GM19452 (cell line): ENCODE results near the gene NCOA1.
"Not testable (repeated sequence)": the region's sequence is repeated elsewhere in the genome, so short reads cannot be mapped to it uniquely, and the experiment has no call there.

ENCODE experiments used
- ATAC-seq: cut with Tn5 transposase; IDR thresholded peaks from one replicate; pipeline ENCODE4 v1.9.1; 2021; ENCODE audit not compliant: unreplicated experiment

Gene NCOA1

DNA sequence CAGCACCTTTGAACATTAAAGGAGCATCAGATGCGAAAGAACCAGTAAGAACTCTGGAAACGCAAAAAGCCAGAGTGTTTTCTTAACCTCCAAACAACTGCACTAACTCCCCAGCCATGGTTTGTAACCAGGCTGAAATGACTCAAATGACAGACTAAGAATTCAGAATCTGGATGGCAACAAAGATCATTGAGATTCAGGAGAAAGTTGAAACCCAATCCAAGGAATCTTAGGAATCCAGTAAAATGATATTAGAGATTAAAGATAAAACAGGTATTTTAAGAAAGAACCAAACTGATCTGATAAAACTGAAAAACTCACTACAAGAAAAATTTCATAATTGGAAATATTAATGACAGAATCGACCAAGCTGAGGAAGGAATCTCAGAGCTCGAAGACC is 185.4 kb downstream of the NCOA1 start:
- no peak for ATAC-seq

- ATAC-seq, result not testable (repeated sequence)
Measured at GRCh38 chr2:24678066-24678465, 187.0 kb downstream of the NCOA1 start.

GRCh38 chr2:24680196-24680595 is 189.1 kb downstream of the NCOA1 start:
- no peak for ATAC-seq

GRCh38 chr2:24682304-24682703 is 191.2 kb downstream of the NCOA1 start:
- ATAC-seq, result no peak

- ATAC-seq, result no peak
Measured at GRCh38 chr2:24683408-24683807, 192.4 kb downstream of the NCOA1 start.

- ATAC-seq, result no peak
Measured at GRCh38 chr2:24690524-24690923, 199.5 kb downstream of the NCOA1 start.

DNA sequence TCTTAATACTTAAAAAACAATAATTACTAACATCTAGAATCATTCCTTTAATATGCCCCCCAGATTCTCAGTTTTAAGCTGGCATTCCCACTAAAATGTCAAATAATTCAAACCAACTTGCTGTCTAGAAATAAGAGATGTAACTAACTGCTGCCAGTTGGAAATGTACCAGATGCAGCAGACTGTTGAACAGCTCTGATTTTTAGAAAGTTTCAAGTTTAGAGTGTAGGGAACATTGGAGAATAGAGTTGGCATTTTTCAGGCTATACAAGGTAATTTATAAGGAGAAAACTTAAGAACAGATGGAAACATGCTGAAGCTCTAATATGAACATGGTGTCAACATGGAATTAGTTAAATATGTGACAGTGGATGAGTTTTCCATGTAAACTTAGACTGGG is 200.8 kb downstream of the NCOA1 start:
- ATAC-seq, result no peak

- ATAC-seq, result no peak
Measured at GRCh38 chr2:24697792-24698191, 206.7 kb downstream of the NCOA1 start.

DNA sequence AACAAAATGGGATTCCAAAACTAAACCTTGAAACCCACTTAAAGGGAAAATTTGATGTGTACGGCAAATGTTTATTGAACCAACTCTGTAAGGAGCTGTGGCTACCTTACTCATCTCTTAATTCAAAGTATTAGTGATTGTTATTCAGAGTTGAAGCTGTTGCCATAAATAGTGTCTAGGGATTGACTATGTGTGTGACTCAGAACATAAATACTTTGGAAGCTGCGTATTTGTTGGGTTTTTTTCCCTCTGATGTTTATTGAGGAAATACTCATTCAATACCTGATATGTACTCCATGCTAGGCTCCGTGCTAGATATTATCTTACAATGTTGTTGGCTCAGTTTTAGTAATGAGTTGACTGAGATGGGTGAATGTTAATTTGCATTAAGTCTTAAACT is 211.7 kb downstream of the NCOA1 start:
- no peak for ATAC-seq

GRCh38 chr2:24704692-24705091 is 213.6 kb downstream of the NCOA1 start:
- no peak for ATAC-seq

DNA sequence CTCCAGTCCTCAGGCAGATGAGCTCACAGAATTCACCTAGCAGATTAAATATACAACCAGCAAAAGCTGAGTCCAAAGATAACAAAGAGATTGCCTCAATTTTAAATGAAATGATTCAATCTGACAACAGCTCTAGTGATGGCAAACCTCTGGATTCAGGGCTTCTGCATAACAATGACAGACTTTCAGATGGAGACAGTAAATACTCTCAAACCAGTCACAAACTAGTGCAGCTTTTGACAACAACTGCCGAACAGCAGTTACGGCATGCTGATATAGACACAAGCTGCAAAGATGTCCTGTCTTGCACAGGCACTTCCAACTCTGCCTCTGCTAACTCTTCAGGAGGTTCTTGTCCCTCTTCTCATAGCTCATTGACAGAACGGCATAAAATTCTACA is 216.1 kb downstream of the NCOA1 start:
- no peak for ATAC-seq

DNA sequence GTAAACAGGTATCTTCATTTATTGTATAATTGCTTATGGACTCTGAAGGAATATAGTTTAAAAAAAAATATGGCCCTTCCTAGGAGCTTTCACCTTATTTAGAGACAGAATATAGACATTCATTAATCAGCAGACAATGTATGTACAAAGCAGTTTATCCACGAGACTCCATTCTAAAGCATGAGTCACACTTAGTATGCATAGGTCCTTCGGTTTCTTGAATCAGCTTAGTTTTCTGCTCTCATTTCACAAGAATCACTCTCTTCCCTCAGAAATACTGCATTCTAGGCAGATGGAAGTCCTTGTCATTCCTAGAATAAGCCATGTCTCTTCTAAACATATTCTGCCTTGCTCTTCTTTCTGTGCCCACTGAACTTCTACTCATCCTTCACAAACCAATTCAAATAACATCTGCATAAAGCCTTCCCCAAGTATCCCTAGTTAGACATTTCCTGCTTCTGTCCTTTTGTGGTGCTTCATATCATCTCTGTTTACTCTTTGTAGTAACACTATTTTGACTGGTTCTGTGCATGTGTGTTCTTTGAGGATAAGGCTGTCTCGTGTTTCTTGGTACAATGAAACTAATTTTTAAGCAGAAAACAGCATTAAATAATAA is 217.6 kb downstream of the NCOA1 start:
- ATAC-seq, result no peak

GRCh38 chr2:24710806-24711205 is 219.8 kb downstream of the NCOA1 start:
- ATAC-seq, result no peak

GRCh38 chr2:24711865-24712264 is 220.8 kb downstream of the NCOA1 start:
- ATAC-seq, result no peak

DNA sequence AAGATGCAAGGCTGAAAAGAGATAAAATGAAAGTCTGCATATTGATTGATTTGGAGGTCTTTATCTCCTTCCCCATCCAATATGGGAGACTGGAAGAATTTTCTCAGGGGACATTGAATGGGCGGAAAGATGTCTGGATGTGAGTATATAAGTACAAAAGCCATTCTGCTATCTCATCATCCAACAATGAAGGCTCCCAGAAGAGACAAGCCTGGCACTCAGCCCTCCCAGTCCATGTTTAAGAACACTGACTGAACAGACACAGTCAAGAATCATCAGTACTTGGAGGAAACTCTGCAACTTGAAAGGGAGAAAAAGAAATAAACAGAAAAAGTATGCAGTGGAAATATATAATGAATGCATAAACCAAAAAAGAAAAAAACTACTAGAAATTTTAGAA is 221.2 kb downstream of the NCOA1 start:
- no peak for ATAC-seq

DNA sequence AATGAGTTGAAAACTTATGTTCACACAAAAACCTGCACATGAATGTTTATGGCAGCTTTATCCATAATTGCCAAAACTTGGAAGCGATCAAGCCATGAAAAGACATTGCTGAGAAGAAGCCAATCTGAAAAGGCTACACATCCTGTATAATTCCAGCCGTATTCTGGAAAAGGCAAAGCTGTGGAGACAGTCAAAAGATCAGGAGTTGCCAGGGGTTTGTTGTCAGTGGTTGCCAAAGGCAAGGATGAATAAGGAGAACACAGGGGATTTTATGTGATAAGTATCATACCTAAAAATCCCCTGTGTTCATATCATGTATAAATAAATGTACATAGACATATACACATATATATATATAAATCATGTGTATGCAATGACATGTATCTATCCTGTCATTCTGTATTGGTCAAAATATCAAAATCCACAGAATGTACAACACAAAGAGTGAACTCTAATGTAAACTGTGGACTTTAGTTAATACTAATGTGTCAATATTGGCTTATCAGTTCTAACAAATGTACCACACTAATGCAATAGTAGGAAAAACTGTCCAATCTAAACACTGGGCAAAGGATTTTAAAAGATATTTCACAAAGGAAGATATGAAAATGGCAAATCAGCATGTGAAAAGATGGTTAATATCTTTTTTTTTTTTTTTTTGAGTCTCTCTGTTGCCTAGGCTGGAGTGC is 226.4 kb downstream of the NCOA1 start:
- ATAC-seq, result no peak

DNA sequence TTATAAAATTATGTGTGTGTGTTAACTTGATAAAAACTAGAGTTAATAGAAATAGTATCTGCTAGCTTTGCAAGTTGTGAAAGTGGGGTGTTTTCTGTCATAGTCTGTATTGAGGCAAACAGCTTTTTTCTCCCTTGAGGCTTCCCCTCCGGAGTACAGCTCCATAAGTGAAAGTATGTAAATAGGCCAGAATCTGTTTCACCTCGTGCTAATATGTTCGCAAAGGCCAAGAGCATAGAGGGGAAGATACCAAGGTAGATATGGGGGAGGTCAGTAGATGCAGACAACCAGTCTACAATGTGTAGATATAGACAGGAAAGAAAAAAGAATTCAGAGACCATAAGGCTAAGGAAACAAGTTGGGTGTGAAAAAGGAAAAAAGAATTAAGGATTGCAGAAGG is 229.3 kb downstream of the NCOA1 start:
- no peak for ATAC-seq

DNA sequence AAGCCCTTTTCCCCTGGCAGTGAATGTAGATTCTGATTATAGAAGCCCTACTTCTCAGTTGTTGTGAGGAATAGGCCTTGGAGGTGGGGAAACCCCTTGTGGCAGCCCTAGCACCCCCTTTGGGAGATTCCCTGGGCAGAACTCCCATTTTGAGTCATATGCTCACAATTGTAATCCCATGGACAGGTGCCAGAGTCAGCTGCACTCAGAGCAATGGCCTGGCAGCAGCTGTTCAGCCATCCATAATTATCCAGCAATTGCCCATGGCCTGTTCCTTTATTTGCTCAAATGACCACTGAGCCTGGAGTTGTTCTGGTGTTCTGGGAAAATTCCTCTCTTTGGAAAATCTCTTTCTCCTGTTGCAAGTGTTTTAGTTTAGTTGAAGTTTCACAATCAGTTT is 230.4 kb downstream of the NCOA1 start:
- no peak for ATAC-seq

DNA sequence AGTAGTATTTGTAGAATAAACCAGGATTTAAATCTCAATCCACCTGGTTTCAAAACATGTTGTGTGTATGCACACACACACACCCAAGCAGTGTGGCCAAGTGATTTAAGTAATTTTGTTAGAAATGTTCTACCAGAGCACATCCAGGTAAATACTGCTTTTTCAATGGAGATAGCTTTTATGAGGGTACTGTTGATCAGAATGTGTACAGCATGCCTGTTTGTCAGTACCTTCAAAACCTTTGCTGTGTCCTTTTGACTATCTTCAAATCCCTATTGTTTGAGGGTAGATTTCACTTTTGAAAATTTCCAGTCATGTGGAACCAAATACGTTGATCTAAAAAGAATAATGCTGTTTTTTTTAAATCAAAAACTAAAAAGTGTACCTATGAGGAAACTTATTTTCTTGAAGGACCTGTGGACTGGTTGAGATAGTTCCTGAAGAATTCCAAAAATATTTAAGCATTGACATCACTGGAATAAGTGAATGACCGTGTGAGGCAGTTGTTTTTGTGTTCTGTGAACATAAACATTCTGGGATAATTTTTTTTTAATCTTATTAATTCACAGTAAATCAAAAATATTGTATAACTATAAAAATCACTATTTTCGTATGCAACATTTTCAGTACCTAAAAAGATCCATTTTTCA is 231.2 kb downstream of the NCOA1 start:
- ATAC-seq, result no peak

- no peak for ATAC-seq
Measured at GRCh38 chr2:24723191-24723590, 232.1 kb downstream of the NCOA1 start.

DNA sequence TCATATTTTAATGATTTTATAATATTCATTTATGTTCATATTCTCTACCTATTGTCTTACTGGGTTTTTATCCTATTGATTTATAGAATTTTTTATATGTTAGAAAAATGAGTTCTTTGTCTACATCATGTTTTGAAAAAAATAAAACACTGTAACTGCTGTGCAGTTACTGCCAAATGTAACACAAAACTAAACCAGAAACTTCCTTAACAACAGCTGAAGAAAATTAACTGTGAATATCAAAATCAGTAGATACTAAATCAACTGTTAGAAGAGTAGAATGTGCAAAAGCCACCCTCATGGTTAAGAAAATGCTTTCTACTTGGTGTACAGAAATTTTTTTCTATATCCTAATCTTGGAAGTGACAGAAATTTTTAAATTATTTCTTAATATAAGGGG is 232.6 kb downstream of the NCOA1 start:
- no peak for ATAC-seq

- no peak for ATAC-seq
Measured at GRCh38 chr2:24724111-24724775, 233.2 kb downstream of the NCOA1 start.
